Occipital lobe (tissue), 2 donors: ENCODE measurements around the gene BCAP29. TPM values are rescaled to one million over a fixed set of nuclear protein-coding genes. Genes with fewer than 3 reads are reported as not detected.
"Not testable (repeated sequence)": the region's sequence is repeated elsewhere in the genome, so short reads cannot be mapped to it uniquely, and the experiment has no call there.

Experiments
- DNase-seq: peaks from one replicate; lab custom pipeline; 2025; lab: John Stamatoyannopoulos, UW
- total RNA-seq: library from RNA; depleted of rRNA; stranded (reverse); fragments of >200 nt; gene quantifications from one replicate; pipeline ENCODE4 v1.2.3, GENCODE V29; 2014

Gene BCAP29
- total RNA-seq, 1 donor from 2014 or later = 66.9 TPM

GRCh38 chr7:107615910-107616680 lies 36.0 kb downstream of the BCAP29 start:
- no peak for DNase-seq

- DNase-seq = no peak
Measured at GRCh38 chr7:107622429-107622828, 42.4 kb downstream of the BCAP29 start.

GRCh38 chr7:107622894-107623293 lies 42.8 kb downstream of the BCAP29 start:
- DNase-seq = no peak

- DNase-seq = no peak
Measured at GRCh38 chr7:107627002-107627401, 47.0 kb downstream of the BCAP29 start.

- DNase-seq = no peak
Measured at GRCh38 chr7:107628461-107629064, 48.5 kb downstream of the BCAP29 start.

GRCh38 chr7:107630342-107630741 lies 50.3 kb downstream of the BCAP29 start:
- no peak for DNase-seq

- no peak for DNase-seq
Measured at GRCh38 chr7:107631588-107632491, 51.8 kb downstream of the BCAP29 start.

- no peak for DNase-seq
Measured at GRCh38 chr7:107632492-107632865, 52.4 kb downstream of the BCAP29 start.

GRCh38 chr7:107638594-107638993 lies 58.5 kb downstream of the BCAP29 start:
- no peak for DNase-seq

- not testable (repeated sequence) for DNase-seq
Measured at GRCh38 chr7:107639070-107639469, 59.0 kb downstream of the BCAP29 start.

GRCh38 chr7:107641676-107642075 lies 61.6 kb downstream of the BCAP29 start:
- no peak for DNase-seq

GRCh38 chr7:107642501-107642900 lies 62.5 kb downstream of the BCAP29 start:
- DNase-seq = no peak

- no peak for DNase-seq
Measured at GRCh38 chr7:107643407-107643806, 63.4 kb downstream of the BCAP29 start.

- DNase-seq = no peak
Measured at GRCh38 chr7:107643938-107644308, 63.9 kb downstream of the BCAP29 start.

GRCh38 chr7:107644309-107644974 lies 64.4 kb downstream of the BCAP29 start:
- peak; percentile 12 for DNase-seq

GRCh38 chr7:107652642-107653041 lies 72.6 kb downstream of the BCAP29 start:
- DNase-seq = no peak

- DNase-seq = no peak
Measured at GRCh38 chr7:107658467-107658866, 78.4 kb downstream of the BCAP29 start.

GRCh38 chr7:107659666-107660065 lies 79.6 kb downstream of the BCAP29 start:
- no peak for DNase-seq

GRCh38 chr7:107660381-107661080 lies 80.5 kb downstream of the BCAP29 start, which contains the start of gene SLC26A4:
Gene SLC26A4, plus strand, starts transcription at chr7:107660828. Its CDS starts 814 bp downstream, at chr7:107661642.
- no peak for DNase-seq

- DNase-seq = no peak
Measured at GRCh38 chr7:107661081-107661864, 81.2 kb downstream of the BCAP29 start.
